ENCODE results near the gene LAMC1.

The LAMC1 gene

DNA sequence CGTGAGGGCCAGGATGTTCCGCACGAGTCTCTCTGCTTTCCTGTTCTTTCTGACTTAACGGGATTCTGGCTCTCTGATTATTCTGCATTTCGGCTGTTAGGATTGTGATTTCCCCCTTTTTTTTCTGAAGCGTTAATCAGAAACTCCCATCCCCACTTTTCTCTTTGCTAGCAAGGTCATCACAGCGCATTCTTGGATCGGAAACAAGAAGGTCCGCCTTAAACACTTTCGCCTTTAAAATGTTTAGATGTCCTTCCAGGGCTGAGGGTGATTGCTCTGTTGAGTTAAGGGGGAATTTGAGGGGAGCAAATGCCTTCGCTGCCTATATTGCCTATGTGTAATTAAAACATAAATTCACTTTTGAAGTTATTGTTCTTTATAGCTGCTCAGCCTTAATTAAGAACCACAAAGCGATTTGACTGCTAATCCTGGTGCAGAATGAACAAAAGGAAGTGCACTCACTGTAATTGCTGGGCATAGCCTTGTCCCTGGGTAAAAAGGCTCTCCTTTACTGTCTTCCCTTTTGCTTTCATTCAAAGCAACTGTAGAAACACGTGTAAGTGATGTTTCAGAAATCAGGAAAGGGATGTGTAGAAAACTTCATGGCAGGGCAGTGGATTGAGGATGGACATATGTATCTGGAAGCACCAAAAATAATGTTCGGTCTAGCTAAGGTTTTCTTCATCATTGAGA is 1.2 kb downstream of the LAMC1 start:
- Histone ChIP-seq H3K9me2 (replicated peaks; ENCODE audit: insufficient read depth, low read length) (no peaks in the 10 kb centered on the region), H3K79me2 (ENCODE audit: insufficient read depth, low read length) (0 out of 2 replicates have a peak, but pooled peaks cover 4% of the 10 kb centered on the region), H3K9ac (ENCODE audit: low read length) (peak overlapping the region; percentile 68), H3K4me2 (ENCODE audit: low read depth, low read length, poor library complexity, severe bottlenecking) (peak overlapping the region; percentile 82), H3K36me3 (ENCODE audit: low read length) (peaks cover 8% of the 10 kb centered on the region; the same call in 1 of the 2 replicates), H3K27ac (ENCODE audit: low read depth, low read length) (no peak overlapping the region), H3F3A (ENCODE audit: insufficient read depth) (peaks cover 22% of the 10 kb centered on the region; the same call in 1 of the 2 replicates), H2AFZ (ENCODE audit: low read depth, low read length, severe bottlenecking) (peak overlapping the region; percentile 44), H4K20me1 (ENCODE audit: low read depth, low read length) (peaks cover 24% of the 10 kb centered on the region), H3K9me3 (ENCODE audit: insufficient read depth, low read length) (no peaks in the 10 kb centered on the region), H3K4me3 (ENCODE audit: insufficient read depth, low read length, poor library complexity, severe bottlenecking) (peak overlapping the region; percentile 67), H3K27me3 (ENCODE audit: low read length) (no peaks in the 10 kb centered on the region)
- TF ChIP-seq, protein P1, sequence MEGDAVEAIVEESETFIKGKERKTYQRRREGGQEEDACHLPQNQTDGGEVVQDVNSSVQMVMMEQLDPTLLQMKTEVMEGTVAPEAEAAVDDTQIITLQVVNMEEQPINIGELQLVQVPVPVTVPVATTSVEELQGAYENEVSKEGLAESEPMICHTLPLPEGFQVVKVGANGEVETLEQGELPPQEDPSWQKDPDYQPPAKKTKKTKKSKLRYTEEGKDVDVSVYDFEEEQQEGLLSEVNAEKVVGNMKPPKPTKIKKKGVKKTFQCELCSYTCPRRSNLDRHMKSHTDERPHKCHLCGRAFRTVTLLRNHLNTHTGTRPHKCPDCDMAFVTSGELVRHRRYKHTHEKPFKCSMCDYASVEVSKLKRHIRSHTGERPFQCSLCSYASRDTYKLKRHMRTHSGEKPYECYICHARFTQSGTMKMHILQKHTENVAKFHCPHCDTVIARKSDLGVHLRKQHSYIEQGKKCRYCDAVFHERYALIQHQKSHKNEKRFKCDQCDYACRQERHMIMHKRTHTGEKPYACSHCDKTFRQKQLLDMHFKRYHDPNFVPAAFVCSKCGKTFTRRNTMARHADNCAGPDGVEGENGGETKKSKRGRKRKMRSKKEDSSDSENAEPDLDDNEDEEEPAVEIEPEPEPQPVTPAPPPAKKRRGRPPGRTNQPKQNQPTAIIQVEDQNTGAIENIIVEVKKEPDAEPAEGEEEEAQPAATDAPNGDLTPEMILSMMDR (IDR thresholded peaks at IDR 0.05; ENCODE audit: insufficient read depth, low read length, poor library complexity, severe bottlenecking) = no peak
- TF ChIP-seq EZH2phosphoT487 (conservative IDR thresholded peaks at IDR 0.05; ENCODE audit: low read length) = no peak

DNA sequence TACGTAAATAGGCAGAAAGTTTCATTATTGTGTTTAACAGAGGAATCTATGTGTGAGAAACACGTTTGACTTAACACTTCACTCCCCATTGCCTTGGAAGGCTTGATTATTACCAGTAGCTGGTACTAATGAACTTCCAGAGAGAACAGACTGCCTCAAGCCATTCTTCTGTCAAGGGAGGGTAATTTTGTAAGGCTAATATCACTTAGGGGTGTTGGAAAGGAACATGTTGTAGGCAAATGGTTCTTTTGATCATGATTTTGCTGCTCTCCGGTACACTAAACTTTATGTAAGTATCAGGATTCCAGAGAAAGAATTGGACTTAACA is 1.8 kb downstream of the LAMC1 start:
- Histone ChIP-seq H3K4me3 (ENCODE audit: insufficient read depth, low read length, poor library complexity, severe bottlenecking) (peak overlapping the region; percentile 67), H3K9me3 (ENCODE audit: insufficient read depth, low read length) (no peaks in the 10 kb centered on the region), H3K79me2 (ENCODE audit: insufficient read depth, low read length) (0 out of 2 replicates have a peak, but pooled peaks cover 4% of the 10 kb centered on the region), H3K27me3 (ENCODE audit: low read length) (no peaks in the 10 kb centered on the region), H3K9ac (ENCODE audit: low read length) (peak overlapping the region; percentile 68; the same call in 1 of the 2 replicates), H3K36me3 (ENCODE audit: low read length) (peaks cover 8% of the 10 kb centered on the region; the same call in 1 of the 2 replicates), H4K20me1 (ENCODE audit: low read depth, low read length) (peaks cover 24% of the 10 kb centered on the region), H3K9me2 (replicated peaks; ENCODE audit: insufficient read depth, low read length) (no peaks in the 10 kb centered on the region), H3K27ac (ENCODE audit: low read depth, low read length) (no peak overlapping the region), H2AFZ (ENCODE audit: low read depth, low read length, severe bottlenecking) (no peak overlapping the region), H3F3A (ENCODE audit: insufficient read depth) (peaks cover 22% of the 10 kb centered on the region; the same call in 1 of the 2 replicates), H3K4me2 (ENCODE audit: low read depth, low read length, poor library complexity, severe bottlenecking) (peak overlapping the region; percentile 82)
- TF ChIP-seq EZH2phosphoT487 (conservative IDR thresholded peaks at IDR 0.05; ENCODE audit: low read length) = no peak
- TF ChIP-seq, protein P1 (IDR thresholded peaks at IDR 0.05; ENCODE audit: insufficient read depth, low read length, poor library complexity, severe bottlenecking) = no peak

DNA sequence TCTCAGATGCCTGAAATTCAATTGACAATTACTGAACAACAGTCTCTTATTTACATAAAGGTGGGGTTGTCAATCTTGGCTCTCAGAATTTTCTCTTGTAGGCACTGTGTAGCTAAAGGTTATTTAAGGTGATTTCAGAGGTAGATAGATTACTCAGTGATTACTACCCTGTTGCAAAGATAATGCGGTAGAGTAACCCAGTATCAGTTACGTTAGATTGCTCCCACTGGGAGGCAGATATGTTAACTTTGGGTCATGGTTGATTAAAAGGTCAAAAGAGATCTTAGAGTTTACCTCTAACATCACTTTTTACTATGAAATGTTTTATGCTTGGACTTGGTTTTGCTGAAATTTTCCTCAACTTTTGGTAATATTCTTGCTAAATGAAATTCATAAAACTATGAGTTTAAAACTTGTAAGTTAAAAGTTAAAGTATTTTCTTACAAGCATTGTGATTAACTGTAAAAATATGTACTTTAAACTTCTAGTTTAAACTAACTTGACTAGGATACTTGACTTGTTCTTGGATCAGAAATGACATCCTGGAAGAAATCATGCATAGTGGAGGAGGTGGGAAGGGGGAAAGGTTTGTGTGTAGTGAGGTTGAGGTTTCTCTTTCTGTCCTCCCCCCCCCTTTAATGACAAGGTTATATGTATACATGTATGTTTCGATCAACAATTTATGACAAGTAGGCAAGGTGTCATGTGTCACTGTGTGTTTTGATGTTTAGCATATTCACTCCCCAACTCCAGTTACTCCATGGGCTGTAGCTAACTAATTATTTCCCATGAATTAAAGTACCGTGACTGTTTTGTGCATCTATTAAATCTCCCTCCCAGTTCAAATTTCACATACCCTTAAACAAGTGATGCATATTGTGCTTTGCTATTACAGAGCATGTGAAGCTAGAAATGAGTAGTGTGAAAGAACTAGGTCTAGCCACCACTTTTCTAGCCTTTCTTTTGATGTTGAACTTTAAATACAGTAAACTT is 2.9 kb downstream of the LAMC1 start:
- Histone ChIP-seq H3K27ac (ENCODE audit: low read depth, low read length) (no peak overlapping the region), H3K36me3 (ENCODE audit: low read length) (peaks cover 8% of the 10 kb centered on the region; the same call in 1 of the 2 replicates), H3K4me2 (ENCODE audit: low read depth, low read length, poor library complexity, severe bottlenecking) (peak overlapping the region; percentile 82), H2AFZ (ENCODE audit: low read depth, low read length, severe bottlenecking) (no peak overlapping the region), H3K4me3 (ENCODE audit: insufficient read depth, low read length, poor library complexity, severe bottlenecking) (no peak overlapping the region), H3K9ac (ENCODE audit: low read length) (no peak overlapping the region), H3K9me3 (ENCODE audit: insufficient read depth, low read length) (no peaks in the 10 kb centered on the region), H4K20me1 (ENCODE audit: low read depth, low read length) (peaks cover 24% of the 10 kb centered on the region), H3K9me2 (replicated peaks; ENCODE audit: insufficient read depth, low read length) (no peaks in the 10 kb centered on the region), H3K79me2 (ENCODE audit: insufficient read depth, low read length) (peaks cover 4% of the 10 kb centered on the region; the same call in 1 of the 2 replicates), H3F3A (ENCODE audit: insufficient read depth) (peaks cover 21% of the 10 kb centered on the region; the same call in 1 of the 2 replicates), H3K27me3 (ENCODE audit: low read length) (no peaks in the 10 kb centered on the region)
- no peak for TF ChIP-seq EZH2phosphoT487 (conservative IDR thresholded peaks at IDR 0.05; ENCODE audit: low read length)
- TF ChIP-seq, protein P1 (IDR thresholded peaks at IDR 0.05; ENCODE audit: insufficient read depth, low read length, poor library complexity, severe bottlenecking) = no peak
